Measurements from ENCODE around the gene GRIK4.

The GRIK4 gene

GRCh38 chr11:120675171-120675570 is 163.6 kb downstream of the GRIK4 start:
- DNase-seq (ENCODE audit: low read depth): no peak

- DNase-seq (ENCODE audit: low read depth): no peak
Measured at GRCh38 chr11:120676991-120677390, 165.4 kb downstream of the GRIK4 start.

- no peak for DNase-seq (ENCODE audit: low read depth)
Measured at GRCh38 chr11:120680322-120680721, 168.8 kb downstream of the GRIK4 start.

GRCh38 chr11:120681434-120682331 is 170.1 kb downstream of the GRIK4 start:
- DNase-seq (ENCODE audit: low read depth): no peak

- DNase-seq (ENCODE audit: low read depth): no peak
Measured at GRCh38 chr11:120682332-120682649, 170.7 kb downstream of the GRIK4 start.

- no peak for DNase-seq (ENCODE audit: low read depth)
Measured at GRCh38 chr11:120682866-120683265, 171.3 kb downstream of the GRIK4 start.

- no peak for DNase-seq (ENCODE audit: low read depth)
Measured at GRCh38 chr11:120686516-120686915, 175.0 kb downstream of the GRIK4 start.

GRCh38 chr11:120688163-120688562 is 176.6 kb downstream of the GRIK4 start:
- DNase-seq (ENCODE audit: low read depth): no peak

GRCh38 chr11:120689596-120690275 is 178.2 kb downstream of the GRIK4 start:
- no peak for DNase-seq (ENCODE audit: low read depth)

- no peak for DNase-seq (ENCODE audit: low read depth)
Measured at GRCh38 chr11:120690406-120690805, 178.9 kb downstream of the GRIK4 start.

- no peak for DNase-seq (ENCODE audit: low read depth)
Measured at GRCh38 chr11:120694726-120695125, 183.2 kb downstream of the GRIK4 start.

- DNase-seq (ENCODE audit: low read depth): no peak
Measured at GRCh38 chr11:120695426-120695825, 183.9 kb downstream of the GRIK4 start.

GRCh38 chr11:120695939-120696338 is 184.4 kb downstream of the GRIK4 start:
- DNase-seq (ENCODE audit: low read depth): no peak

- no peak for DNase-seq (ENCODE audit: low read depth)
Measured at GRCh38 chr11:120696597-120697218, 185.2 kb downstream of the GRIK4 start.

GRCh38 chr11:120698918-120699317 is 187.4 kb downstream of the GRIK4 start:
- DNase-seq (ENCODE audit: low read depth): no peak

- DNase-seq (ENCODE audit: low read depth): no peak
Measured at GRCh38 chr11:120702656-120703055, 191.1 kb downstream of the GRIK4 start.

- DNase-seq (ENCODE audit: low read depth): no peak
Measured at GRCh38 chr11:120703358-120704152, 192.0 kb downstream of the GRIK4 start.

- DNase-seq (ENCODE audit: low read depth): no peak
Measured at GRCh38 chr11:120704256-120704750, 192.8 kb downstream of the GRIK4 start.

GRCh38 chr11:120706257-120706656 is 194.7 kb downstream of the GRIK4 start:
- no peak for DNase-seq (ENCODE audit: low read depth)

GRCh38 chr11:120707098-120707497 is 195.6 kb downstream of the GRIK4 start:
- no peak for DNase-seq (ENCODE audit: low read depth)

- no peak for DNase-seq (ENCODE audit: low read depth)
Measured at GRCh38 chr11:120707663-120708062, 196.1 kb downstream of the GRIK4 start.

Measured in CMK (cell line).